22Rv1 (cell line): ENCODE results near the gene CELF2.

ENCODE experiments used
- ZFX ChIP-seq: fragments of 450-650 bp; IDR thresholded peaks from 2 replicates; pipeline ENCODE4 v1.6.1; 2017; ENCODE audit warnings: antibody characterized with exemption, borderline replicate concordance
- TF ChIP-seq, protein P1 (sequence below): fragments of 450-650 bp; IDR thresholded peaks from 2 replicates; pipeline ENCODE4 v1.5.1; 2017; ENCODE audit warnings: mild to moderate bottlenecking

DNA sequence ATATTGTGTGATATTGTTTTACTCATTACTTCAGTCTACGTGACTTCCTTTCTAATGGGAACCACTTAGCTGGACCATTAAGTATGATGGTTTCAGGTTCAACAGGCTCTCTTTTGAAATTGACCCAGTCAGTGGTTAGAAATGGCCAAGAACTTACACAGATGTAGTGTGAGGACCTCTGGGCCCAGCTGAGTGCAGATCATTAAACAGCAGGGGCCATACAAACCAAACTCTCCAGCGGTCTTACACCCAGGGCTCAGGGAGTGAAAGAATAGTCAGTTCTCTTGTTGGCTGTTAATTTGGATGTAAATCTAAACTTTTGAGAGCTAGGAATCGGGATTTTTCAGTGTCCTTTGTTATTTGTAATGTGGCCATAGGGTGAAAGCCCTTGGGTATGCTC, 107.3 kb downstream of the CELF2 start:
- TF ChIP-seq, protein P1, sequence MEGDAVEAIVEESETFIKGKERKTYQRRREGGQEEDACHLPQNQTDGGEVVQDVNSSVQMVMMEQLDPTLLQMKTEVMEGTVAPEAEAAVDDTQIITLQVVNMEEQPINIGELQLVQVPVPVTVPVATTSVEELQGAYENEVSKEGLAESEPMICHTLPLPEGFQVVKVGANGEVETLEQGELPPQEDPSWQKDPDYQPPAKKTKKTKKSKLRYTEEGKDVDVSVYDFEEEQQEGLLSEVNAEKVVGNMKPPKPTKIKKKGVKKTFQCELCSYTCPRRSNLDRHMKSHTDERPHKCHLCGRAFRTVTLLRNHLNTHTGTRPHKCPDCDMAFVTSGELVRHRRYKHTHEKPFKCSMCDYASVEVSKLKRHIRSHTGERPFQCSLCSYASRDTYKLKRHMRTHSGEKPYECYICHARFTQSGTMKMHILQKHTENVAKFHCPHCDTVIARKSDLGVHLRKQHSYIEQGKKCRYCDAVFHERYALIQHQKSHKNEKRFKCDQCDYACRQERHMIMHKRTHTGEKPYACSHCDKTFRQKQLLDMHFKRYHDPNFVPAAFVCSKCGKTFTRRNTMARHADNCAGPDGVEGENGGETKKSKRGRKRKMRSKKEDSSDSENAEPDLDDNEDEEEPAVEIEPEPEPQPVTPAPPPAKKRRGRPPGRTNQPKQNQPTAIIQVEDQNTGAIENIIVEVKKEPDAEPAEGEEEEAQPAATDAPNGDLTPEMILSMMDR = no peak
- no peak for TF ChIP-seq ZFX
